HG02938 (cell line): ENCODE results near the gene RPL23.
A peak's percentile ranks its signal among the peaks of the same experiment; 100 is the strongest.

ENCODE experiments used
- ATAC-seq: cut with Tn5 transposase; IDR thresholded peaks from one replicate; pipeline ENCODE4 v1.9.1; 2021; ENCODE audit warnings: mild to moderate bottlenecking, moderate library complexity; ENCODE audit not compliant: unreplicated experiment

The RPL23 gene

DNA sequence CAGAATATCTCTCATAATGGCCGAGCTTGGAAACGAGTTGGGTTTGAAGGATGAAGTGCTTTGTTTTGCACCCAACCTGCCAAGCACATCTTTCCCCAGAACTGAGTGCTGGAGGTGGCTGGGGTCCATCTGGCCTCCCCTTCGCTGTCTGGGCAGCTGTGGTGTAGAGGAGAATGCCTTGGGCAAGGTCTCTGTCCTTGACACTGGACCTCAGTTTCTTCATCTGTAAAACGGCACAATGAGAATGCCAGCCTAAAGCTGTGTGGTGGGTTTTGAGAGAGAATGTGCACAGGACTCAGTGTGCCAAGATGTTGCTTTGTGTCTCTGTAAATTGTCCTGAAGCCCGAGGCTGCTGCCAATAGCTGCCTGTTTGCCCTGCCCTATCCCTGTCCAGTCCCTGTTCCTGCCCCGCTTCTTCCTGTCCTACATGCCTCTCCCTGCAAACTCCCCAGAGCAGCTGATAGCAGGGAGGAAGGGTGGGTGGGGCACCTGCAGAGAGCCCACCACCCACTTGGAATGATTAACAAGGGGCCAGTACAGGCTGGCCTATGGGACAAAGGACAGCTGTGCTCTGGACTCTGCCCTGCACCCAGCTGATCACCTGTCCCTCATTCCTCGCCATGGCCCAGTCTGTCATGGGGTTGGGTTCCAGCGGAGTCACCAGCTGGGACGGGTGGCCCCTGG lies 31.7 kb upstream of the RPL23 start:
- no peak for ATAC-seq

GRCh38 chr17:38883592-38884526 lies 30.3 kb upstream of the RPL23 start:
- no peak for ATAC-seq

DNA sequence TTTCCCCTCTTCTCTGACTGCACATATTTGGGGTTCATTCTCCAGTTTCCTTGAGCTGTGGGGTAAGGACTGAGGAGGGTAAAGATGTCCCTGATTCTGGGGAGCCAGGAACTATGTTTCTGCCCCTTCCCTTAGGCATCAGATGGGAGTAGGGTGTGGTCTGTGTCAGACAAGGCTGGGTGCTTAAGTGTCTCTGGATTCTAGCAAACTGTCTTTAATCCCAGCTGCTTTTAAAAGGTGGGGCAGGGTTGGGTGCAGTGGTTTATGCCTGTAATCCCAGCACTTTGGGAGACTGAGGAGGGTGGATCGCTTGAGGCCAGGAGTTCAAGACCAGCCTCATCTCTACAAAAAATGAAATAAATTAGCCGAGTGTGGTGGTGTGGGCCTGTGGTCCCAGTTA lies 29.3 kb upstream of the RPL23 start:
- no peak for ATAC-seq

GRCh38 chr17:38881600-38882191 lies 28.2 kb upstream of the RPL23 start:
- no peak for ATAC-seq

GRCh38 chr17:38879878-38880665 lies 26.6 kb upstream of the RPL23 start:
- no peak for ATAC-seq

DNA sequence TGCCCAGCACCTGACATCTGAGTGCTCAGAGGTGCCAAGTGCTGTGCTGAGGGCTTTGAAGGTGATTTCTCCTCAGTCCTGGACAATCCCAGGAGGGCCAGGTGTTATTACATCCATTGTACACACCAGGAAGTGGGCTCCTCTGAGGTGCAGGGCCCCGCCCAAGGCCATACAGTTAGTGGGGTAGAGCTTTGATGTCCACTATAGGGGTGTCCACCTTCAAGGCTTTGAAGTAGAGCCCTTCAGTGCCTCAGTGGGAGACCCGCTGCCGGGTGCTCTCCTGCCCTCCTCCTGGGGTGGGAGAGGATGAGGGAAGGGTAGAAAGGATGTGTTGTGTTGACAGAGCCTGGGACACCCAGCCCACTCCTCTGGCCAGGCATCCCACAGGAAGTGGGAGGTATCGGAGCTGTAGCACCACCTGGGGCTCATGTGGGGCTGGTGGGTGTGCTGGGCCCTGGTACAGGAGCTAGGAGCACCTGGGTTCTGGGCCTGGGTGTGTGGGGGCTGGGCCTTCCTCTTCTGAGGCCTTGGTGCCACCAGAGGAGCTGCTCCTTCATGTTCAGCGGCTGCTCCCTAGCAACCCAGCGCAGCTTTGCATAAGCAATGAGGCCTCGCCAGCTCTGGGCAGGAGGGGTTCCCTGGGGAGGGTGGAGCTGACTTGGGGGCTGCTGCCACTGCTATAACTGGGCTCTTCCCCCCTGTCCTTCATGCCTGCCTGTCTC lies 23.8 kb upstream of the RPL23 start:
- ATAC-seq: no peak

- no peak for ATAC-seq
Observed at GRCh38 chr17:38875477-38876075, 22.1 kb upstream of the RPL23 start.

GRCh38 chr17:38874505-38875400 lies 21.2 kb upstream of the RPL23 start:
- ATAC-seq: no peak

- no peak for ATAC-seq
Observed at GRCh38 chr17:38873640-38874380, 20.3 kb upstream of the RPL23 start.

DNA sequence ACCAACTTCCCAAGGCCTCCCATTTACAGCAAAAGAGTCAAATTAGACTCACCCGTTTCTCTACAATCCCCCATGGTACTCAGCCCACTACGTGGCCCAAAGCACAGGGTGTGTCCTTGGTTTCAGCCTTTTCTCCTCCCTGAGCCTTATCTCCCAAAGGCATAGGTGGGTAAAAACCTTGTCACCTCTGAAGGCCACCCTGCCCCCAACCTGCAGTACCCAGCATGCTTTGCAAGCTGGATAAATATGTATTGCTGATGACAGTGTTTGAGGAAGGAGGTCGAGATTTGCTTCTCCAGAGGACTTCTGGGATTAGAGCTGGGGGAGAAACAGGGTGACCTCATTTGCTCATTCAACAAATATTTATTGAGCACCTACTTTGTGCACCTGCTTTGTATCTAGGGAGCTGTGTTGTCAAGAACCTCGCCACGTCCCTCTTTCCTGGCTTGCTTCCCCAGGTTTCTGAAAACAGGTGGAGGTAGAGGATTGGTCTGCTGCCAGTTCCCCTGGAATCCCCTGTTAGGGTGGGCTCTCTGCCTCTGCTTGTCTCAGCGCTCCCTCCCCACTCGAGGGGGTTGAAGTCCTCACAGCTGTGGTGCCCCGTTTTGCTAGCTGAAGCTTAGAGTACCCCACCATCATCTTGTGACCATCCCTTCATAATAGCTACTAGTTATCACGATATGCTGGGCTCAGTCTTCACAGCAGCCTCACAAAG lies 19.3 kb upstream of the RPL23 start:
- no peak for ATAC-seq

GRCh38 chr17:38872027-38872511 lies 18.5 kb upstream of the RPL23 start:
- ATAC-seq: no peak

- ATAC-seq: no peak
Observed at GRCh38 chr17:38871247-38872015, 17.9 kb upstream of the RPL23 start.

GRCh38 chr17:38870259-38871165 lies 17.0 kb upstream of the RPL23 start:
- peak; percentile 6 for ATAC-seq

DNA sequence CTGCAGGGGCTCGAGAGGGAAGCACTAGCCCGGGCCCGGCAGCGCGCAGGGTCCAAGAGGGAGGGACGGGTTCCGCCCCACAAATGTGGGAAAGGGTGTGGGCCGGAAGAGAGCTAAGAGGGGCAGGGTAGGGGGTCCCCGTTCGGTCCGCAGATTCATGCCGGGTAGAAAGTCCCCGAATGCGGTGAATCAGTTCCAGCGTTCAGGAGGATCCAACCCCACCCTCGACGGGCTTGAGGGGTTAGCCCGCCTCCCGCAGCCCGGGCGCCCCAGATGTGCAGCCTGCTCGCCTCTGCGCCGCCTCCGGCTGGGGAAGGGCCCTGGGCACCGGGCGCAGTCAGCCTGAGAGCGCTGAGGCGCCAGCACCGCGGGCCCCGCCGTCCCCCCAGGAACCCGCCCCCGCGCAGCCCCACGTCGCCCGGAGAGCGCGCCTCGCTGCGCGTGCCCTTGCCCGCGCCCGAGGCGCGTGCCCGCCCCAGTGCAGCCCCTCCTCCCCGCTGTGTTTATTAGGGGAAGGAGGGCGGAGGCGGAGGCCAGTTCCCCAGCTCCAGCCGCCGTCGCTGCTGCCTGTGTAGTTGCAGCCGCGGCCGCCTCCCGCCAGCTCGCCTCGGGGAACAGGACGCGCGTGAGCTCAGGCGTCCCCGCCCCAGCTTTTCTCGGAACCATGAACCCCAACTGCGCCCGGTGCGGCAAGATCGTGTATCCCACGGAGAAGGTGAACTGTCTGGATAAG lies 16.2 kb upstream of the RPL23 start, which contains the start of gene LASP1:
TSS of gene LASP1 (plus strand) at position 533 of the 733 bp plus-strand sequence. CDS start at position 665, 132 bp downstream.
- peak; percentile 27 for ATAC-seq
